Fibroblast of pulmonary artery (primary cell): ENCODE measurements around the gene SMARCD3.

ENCODE experiments used
- DNase-seq: peaks from one replicate; pipeline ENCODE4 v3.0.0-alpha.2; 2010; ENCODE audit warnings: low read depth
- H3K4me3 ChIP-seq: replicated peaks from 2 replicates; pipeline ENCODE4 v1.5.1; 2011; ENCODE audit warnings: low read depth, mild to moderate bottlenecking, control low read depth, low read length, moderate library complexity
- CTCF ChIP-seq: IDR thresholded peaks from 2 replicates; pipeline ENCODE4 v1.5.1; 2011; ENCODE audit warnings: mild to moderate bottlenecking, control low read depth, low read length, inconsistent platforms; ENCODE audit errors: missing control alignments

The SMARCD3 gene

GRCh38 chr7:151249034-151249731, 689 bp upstream of the SMARCD3 start:
- peak; percentile 64 for DNase-seq
- H3K4me3 ChIP-seq = peak overlapping the region; percentile 72
- TF ChIP-seq CTCF = no peak

GRCh38 chr7:151247611-151248345, 716 bp downstream of the SMARCD3 start:
- DNase-seq = no peak
- TF ChIP-seq CTCF = no peak
- peak overlapping the region; percentile 72 for H3K4me3 ChIP-seq

GRCh38 chr7:151246851-151247580, 1.5 kb downstream of the SMARCD3 start:
- H3K4me3 ChIP-seq = peak overlapping the region; percentile 72

GRCh38 chr7:151246102-151246850, 2.2 kb downstream of the SMARCD3 start:
- TF ChIP-seq CTCF = no peak
- H3K4me3 ChIP-seq = no peak overlapping the region
- no peak for DNase-seq

More at GRCh38 chr7:151246851-151247580, 1.5 kb downstream of the SMARCD3 start:
- DNase-seq = no peak
- no peak for TF ChIP-seq CTCF

- DNase-seq = no peak
- TF ChIP-seq CTCF = peak; percentile 17
- peak overlapping the region; percentile 22 for H3K4me3 ChIP-seq
These were observed 3.0 kb downstream of the SMARCD3 start for GRCh38 chr7:151245360-151246101.

GRCh38 chr7:151244841-151245346, 3.6 kb downstream of the SMARCD3 start:
- H3K4me3 ChIP-seq = peak overlapping the region; percentile 12
- no peak for TF ChIP-seq CTCF
- no peak for DNase-seq
